Activated T-helper 2 cell treated with anti-CD3 and anti-CD28 coated beads, Interferon-gamma antibody, Interleukin-2, Interleukin-4, amounts not matched to agents 10 μg/mL and 5 μg/mL and 100 μg/mL, durations not matched to agents 14 hours and 24 hours and 36 hours (primary cell): ENCODE data around the gene OR13J1. TPM values are rescaled to one million over a fixed set of nuclear protein-coding genes. Genes with fewer than 3 reads are reported as not detected.

Experiments
- DNase-seq: peaks from one replicate; pipeline ENCODE4 v3.0.0; 2021; ENCODE audit warnings: low spot score
- H3K27ac Mint-ChIP-seq: one replicate; pipeline ENCODE4 v1.8.0; 2021; ENCODE audit warnings: mixed read lengths
- H3K27me3 Mint-ChIP-seq: one replicate; pipeline ENCODE4 v1.8.0; 2021; ENCODE audit warnings: low read depth, mixed read lengths
- H3K36me3 Mint-ChIP-seq: one replicate; pipeline ENCODE4 v1.8.0; 2021; ENCODE audit warnings: low read depth, mixed read lengths
- H3K4me1 Mint-ChIP-seq: one replicate; pipeline ENCODE4 v1.8.0; 2021; ENCODE audit warnings: low read depth, mixed read lengths
- H3K4me3 Mint-ChIP-seq: one replicate; pipeline ENCODE4 v1.8.0; 2021; ENCODE audit warnings: low read depth, mild to moderate bottlenecking, moderate library complexity, mixed read lengths
- H3K9me3 Mint-ChIP-seq: one replicate; pipeline ENCODE4 v1.8.0; 2021; ENCODE audit warnings: mixed read lengths
- intact Hi-C: fragments of 100-400 bp; cut with micrococcal nuclease; formaldehyde crosslinking; loops from one replicate; pipeline ENCODE4 v1.15.1; 2023
- total RNA-seq: library from RNA; stranded (reverse); gene quantifications from 2 replicates; pipeline ENCODE4 v1.2.3, GENCODE V29; 2022

Gene OR13J1
- total RNA-seq, 1 donor from 2014 or later: not detected

- intact Hi-C loops: no loop called here
- DNase-seq: no peak
- H3K27ac Mint-ChIP-seq: no peak overlapping the region
- H3K36me3 Mint-ChIP-seq: no peaks in the 10 kb centered on the region
- H3K4me1 Mint-ChIP-seq: no peaks in the 10 kb centered on the region
- no peaks in the 10 kb centered on the region for H3K9me3 Mint-ChIP-seq
- no peak overlapping the region for H3K4me3 Mint-ChIP-seq
- H3K27me3 Mint-ChIP-seq: peaks cover 10% of the 10 kb centered on the region
Observed at GRCh38 chr9:35862328-35862727, 7.9 kb downstream of the OR13J1 start.

- H3K9me3 Mint-ChIP-seq: no peaks in the 10 kb centered on the region
- H3K4me1 Mint-ChIP-seq: no peaks in the 10 kb centered on the region
- H3K27ac Mint-ChIP-seq: no peak overlapping the region
- no peaks in the 10 kb centered on the region for H3K36me3 Mint-ChIP-seq
- DNase-seq: no peak
- intact Hi-C loops: no loop called here
- H3K27me3 Mint-ChIP-seq: peaks cover 10% of the 10 kb centered on the region
- no peak overlapping the region for H3K4me3 Mint-ChIP-seq
Observed at GRCh38 chr9:35861161-35861897, 8.9 kb downstream of the OR13J1 start.

- no peak overlapping the region for H3K4me3 Mint-ChIP-seq
- H3K27ac Mint-ChIP-seq: no peak overlapping the region
- H3K4me1 Mint-ChIP-seq: no peaks in the 10 kb centered on the region
- H3K27me3 Mint-ChIP-seq: peaks cover 10% of the 10 kb centered on the region
- no peaks in the 10 kb centered on the region for H3K36me3 Mint-ChIP-seq
- DNase-seq: no peak
- intact Hi-C loops: no loop called here
- no peaks in the 10 kb centered on the region for H3K9me3 Mint-ChIP-seq
Observed at GRCh38 chr9:35859990-35860339, 10.2 kb downstream of the OR13J1 start.

GRCh38 chr9:35859310-35859989, 10.8 kb downstream of the OR13J1 start:
- DNase-seq: no peak
- Mint-ChIP-seq H3K36me3 (no peaks in the 10 kb centered on the region), H3K4me3 (no peak overlapping the region), H3K4me1 (no peaks in the 10 kb centered on the region), H3K9me3 (no peaks in the 10 kb centered on the region), H3K27ac (no peak overlapping the region), H3K27me3 (peaks cover 10% of the 10 kb centered on the region)
- intact Hi-C loops: no loop called here

- intact Hi-C loops: no loop called here
- no peak overlapping the region for H3K4me3 Mint-ChIP-seq
- no peaks in the 10 kb centered on the region for H3K36me3 Mint-ChIP-seq
- H3K9me3 Mint-ChIP-seq: no peaks in the 10 kb centered on the region
- DNase-seq: no peak
- peaks cover 10% of the 10 kb centered on the region for H3K27me3 Mint-ChIP-seq
- no peak overlapping the region for H3K27ac Mint-ChIP-seq
- no peaks in the 10 kb centered on the region for H3K4me1 Mint-ChIP-seq
Observed at GRCh38 chr9:35858458-35858857, 11.7 kb downstream of the OR13J1 start.

GRCh38 chr9:35856882-35857281, 13.3 kb downstream of the OR13J1 start:
- no peaks in the 10 kb centered on the region for H3K9me3 Mint-ChIP-seq
- intact Hi-C loops: no loop called here
- H3K4me3 Mint-ChIP-seq: no peak overlapping the region
- H3K4me1 Mint-ChIP-seq: no peaks in the 10 kb centered on the region
- no peaks in the 10 kb centered on the region for H3K36me3 Mint-ChIP-seq
- DNase-seq: no peak
- no peak overlapping the region for H3K27ac Mint-ChIP-seq
- peaks cover 10% of the 10 kb centered on the region for H3K27me3 Mint-ChIP-seq

GRCh38 chr9:35856206-35856605, 14.0 kb downstream of the OR13J1 start:
- intact Hi-C loops: no loop called here
- Mint-ChIP-seq H3K4me3 (no peak overlapping the region), H3K27ac (no peak overlapping the region), H3K4me1 (no peaks in the 10 kb centered on the region), H3K36me3 (no peaks in the 10 kb centered on the region), H3K27me3 (peaks cover 6% of the 10 kb centered on the region), H3K9me3 (no peaks in the 10 kb centered on the region)
- no peak for DNase-seq

- H3K4me3 Mint-ChIP-seq: no peak overlapping the region
- peaks cover 3% of the 10 kb centered on the region for H3K27me3 Mint-ChIP-seq
- H3K9me3 Mint-ChIP-seq: no peaks in the 10 kb centered on the region
- DNase-seq: no peak
- H3K36me3 Mint-ChIP-seq: no peaks in the 10 kb centered on the region
- no peak overlapping the region for H3K27ac Mint-ChIP-seq
- intact Hi-C loops: no loop called here
- no peaks in the 10 kb centered on the region for H3K4me1 Mint-ChIP-seq
Observed at GRCh38 chr9:35854091-35854762, 16.0 kb downstream of the OR13J1 start.

- H3K9me3 Mint-ChIP-seq: no peaks in the 10 kb centered on the region
- intact Hi-C loops: no loop called here
Observed at GRCh38 chr9:35852876-35853865, 17.0 kb downstream of the OR13J1 start.

GRCh38 chr9:35852267-35852815, 17.9 kb downstream of the OR13J1 start:
- no peaks in the 10 kb centered on the region for H3K36me3 Mint-ChIP-seq

More at GRCh38 chr9:35852876-35853865, 17.0 kb downstream of the OR13J1 start:
- DNase-seq: no peak
- Mint-ChIP-seq H3K27me3 (no peaks in the 10 kb centered on the region), H3K36me3 (no peaks in the 10 kb centered on the region), H3K4me3 (no peak overlapping the region), H3K4me1 (peaks cover 2% of the 10 kb centered on the region), H3K27ac (no peak overlapping the region)

GRCh38 chr9:35847792-35848572, 22.2 kb downstream of the OR13J1 start:
- DNase-seq: no peak
- H3K27ac Mint-ChIP-seq: peak overlapping the region; percentile 18
- intact Hi-C loops: no loop called here
- H3K36me3 Mint-ChIP-seq: no peaks in the 10 kb centered on the region
- H3K9me3 Mint-ChIP-seq: no peaks in the 10 kb centered on the region
- H3K27me3 Mint-ChIP-seq: no peaks in the 10 kb centered on the region
- peaks cover 21% of the 10 kb centered on the region for H3K4me1 Mint-ChIP-seq
- no peak overlapping the region for H3K4me3 Mint-ChIP-seq

More at GRCh38 chr9:35852267-35852815, 17.9 kb downstream of the OR13J1 start:
- Mint-ChIP-seq H3K4me1 (peaks cover 10% of the 10 kb centered on the region), H3K9me3 (no peaks in the 10 kb centered on the region), H3K4me3 (no peak overlapping the region), H3K27me3 (no peaks in the 10 kb centered on the region), H3K27ac (no peak overlapping the region)
- no peak for DNase-seq
- intact Hi-C loops: no loop called here
